Activated naive CD4-positive, alpha-beta T cell treated with anti-CD3 and anti-CD28 coated beads, Interleukin-2, amount 50 U/mL, for 16 hours (primary cell): ENCODE results near the gene MCTP2.

ENCODE experiments used
- DNase-seq: peaks from one replicate; pipeline ENCODE4 v3.0.0-alpha.2; 2020

Gene MCTP2

GRCh38 chr15:94354655-94355054 lies 123.3 kb downstream of the MCTP2 start:
- DNase-seq = no peak

GRCh38 chr15:94359716-94360115 lies 128.4 kb downstream of the MCTP2 start:
- DNase-seq = no peak

DNA sequence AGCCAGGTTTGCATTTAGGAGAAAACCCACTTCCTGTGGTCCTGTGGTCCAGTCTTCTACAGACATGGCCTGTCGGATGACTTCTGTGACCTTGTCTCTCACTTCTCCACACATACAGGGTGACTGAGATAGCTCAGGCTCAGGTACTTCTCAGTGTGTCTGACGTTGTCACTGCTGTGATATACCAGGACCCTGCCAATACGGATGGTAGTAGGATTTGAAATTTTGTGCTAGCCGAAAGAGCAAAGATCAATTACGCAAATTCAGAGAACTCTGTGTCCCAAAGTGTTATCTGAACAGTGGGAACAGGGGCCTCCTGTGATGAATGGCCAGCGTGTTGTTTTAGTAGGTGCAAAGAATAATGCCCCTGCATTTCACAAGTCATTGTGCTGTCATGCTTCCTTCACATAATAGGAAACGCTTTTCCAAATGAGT lies 128.9 kb downstream of the MCTP2 start:
- DNase-seq = no peak

GRCh38 chr15:94362385-94363092 lies 131.2 kb downstream of the MCTP2 start:
- no peak for DNase-seq

- DNase-seq = no peak
Measured at GRCh38 chr15:94363382-94363781, 132.0 kb downstream of the MCTP2 start.

GRCh38 chr15:94366781-94367180 lies 135.4 kb downstream of the MCTP2 start:
- DNase-seq = no peak

DNA sequence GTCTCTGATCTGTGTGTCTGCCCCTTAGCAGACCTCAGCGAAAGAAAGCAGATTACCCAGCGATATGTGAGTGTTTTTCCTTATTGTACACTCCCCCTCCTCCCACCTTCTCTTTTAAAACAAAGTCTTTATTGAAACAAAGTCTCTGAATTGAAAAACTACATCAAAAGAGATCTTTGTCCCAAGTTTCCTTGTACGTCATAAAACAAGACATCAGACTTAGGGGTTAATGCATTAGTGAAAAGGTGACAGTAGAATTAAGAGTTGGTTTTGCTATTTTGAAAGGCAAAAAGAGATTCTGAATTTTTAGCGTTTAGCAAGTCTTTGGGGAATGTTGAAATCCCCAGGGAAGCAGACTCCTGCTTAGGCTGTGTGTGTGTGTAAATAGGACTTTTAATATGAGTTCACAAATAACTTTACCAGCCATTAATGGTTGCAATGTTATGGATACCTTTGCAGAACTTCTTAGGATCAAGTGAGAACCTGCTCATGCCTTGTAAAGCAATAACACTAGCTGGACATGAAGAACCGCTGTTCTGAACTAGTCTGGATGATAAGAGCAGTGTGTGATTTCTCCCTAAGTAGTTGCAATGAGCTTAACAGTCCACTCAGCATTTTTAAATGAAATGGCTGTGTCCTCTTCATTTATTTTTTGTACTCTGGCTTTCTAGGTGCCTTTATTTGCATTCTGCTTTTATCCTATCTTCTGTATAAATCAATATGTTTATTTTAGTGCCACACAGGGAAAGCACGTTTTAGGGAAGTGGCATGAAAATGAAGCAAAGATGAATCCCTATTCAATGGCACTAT lies 136.6 kb downstream of the MCTP2 start:
- no peak for DNase-seq

- no peak for DNase-seq
Measured at GRCh38 chr15:94370206-94370935, 139.0 kb downstream of the MCTP2 start.

GRCh38 chr15:94370936-94371285 lies 139.6 kb downstream of the MCTP2 start:
- DNase-seq = no peak

DNA sequence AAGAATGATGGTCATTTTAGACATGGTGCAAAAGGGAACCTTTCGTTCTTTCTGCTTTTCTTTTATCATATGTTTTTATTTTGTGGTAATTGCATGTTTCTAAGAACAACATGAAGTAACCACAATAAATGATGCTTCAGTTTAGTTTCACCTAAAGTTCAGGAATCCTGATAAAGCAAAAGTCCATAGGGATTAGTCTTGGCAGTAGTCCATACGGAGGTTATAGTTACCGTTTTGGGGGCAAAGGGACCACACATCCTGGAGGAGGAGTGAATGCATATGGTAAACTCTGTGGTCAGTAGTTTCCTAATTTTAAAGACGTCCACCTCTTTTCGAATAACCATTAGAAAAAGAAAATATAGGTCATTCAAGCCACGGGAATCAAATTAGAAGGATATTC lies 141.5 kb downstream of the MCTP2 start:
- DNase-seq = no peak

GRCh38 chr15:94375997-94376396 lies 144.6 kb downstream of the MCTP2 start:
- no peak for DNase-seq

DNA sequence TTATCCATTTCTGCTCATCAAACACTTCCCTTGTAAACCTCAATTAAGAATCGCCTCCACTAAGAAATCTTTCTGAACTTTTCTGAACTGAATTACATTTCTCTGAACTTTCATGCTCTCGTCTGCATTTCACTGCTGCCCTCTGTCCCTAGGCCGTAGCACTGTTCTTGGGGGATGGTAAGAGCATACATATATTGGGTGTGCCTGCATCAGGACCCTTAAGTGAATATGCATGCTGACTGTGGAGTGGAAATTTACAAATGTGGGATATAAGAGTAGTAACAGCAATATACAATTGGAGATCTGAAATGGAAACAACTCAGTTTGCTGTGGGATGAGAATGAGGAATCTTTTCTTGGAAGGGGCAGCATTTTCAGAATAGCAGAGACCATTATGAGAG lies 148.6 kb downstream of the MCTP2 start:
- no peak for DNase-seq

GRCh38 chr15:94380798-94381197 lies 149.4 kb downstream of the MCTP2 start:
- DNase-seq = no peak

GRCh38 chr15:94381384-94381783 lies 150.0 kb downstream of the MCTP2 start:
- DNase-seq = no peak

DNA sequence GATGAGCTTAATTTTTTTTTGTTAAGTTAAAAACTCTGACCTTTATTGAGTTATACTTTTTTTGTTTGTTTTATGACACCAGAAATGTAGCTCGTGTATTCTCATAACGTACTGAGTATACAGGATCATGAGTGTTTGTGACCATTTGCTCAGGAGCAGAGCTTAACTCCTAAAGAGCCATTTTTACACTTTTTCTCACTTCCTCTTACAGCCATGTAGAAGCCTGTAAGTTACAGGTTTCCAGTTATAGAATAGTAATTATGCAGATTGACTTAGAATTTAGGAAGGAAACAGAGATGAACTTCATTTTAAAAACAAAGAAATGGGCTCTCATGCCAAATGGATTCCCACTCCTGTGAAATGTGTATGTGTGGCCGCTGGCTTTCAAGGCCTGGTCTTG lies 151.7 kb downstream of the MCTP2 start:
- DNase-seq = no peak

- DNase-seq = no peak
Measured at GRCh38 chr15:94383706-94384105, 152.3 kb downstream of the MCTP2 start.

DNA sequence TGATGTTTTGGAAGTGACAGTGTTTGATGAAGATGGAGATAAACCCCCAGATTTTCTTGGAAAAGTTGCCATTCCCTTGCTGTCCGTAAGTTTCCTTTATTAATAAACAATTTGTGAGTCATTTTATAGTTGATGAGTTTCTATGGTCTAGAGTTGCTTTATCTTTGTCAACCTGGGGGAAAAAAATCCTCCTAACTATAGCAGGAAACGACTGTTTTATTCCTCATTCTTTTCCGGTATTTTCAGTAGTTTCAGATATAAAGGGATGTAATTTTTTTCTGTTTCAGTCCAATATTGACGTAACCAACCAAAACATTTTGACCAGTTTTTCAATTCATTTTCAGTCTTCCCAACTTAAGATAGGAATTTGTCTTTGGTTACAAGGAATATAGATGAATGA lies 154.1 kb downstream of the MCTP2 start:
- DNase-seq = no peak

DNA sequence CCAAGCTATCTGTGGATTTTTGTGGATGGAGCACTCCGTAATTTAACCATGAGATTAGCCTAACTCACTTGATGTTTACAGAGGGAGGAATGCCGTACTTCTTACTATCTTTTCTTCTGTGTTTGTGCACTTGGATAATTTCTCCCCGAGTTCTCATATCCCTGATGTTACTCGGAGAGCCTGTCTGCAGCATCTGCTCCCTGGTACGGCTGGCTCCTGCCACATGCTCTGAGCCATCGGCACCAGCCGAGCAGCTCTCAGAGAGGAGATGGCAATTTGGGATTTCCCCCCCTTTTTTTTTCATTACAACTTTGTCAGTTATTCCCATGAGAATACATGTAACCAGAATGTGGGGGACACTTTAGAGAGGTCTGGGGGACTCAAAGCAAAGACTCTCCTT lies 155.0 kb downstream of the MCTP2 start:
- DNase-seq = no peak

DNA sequence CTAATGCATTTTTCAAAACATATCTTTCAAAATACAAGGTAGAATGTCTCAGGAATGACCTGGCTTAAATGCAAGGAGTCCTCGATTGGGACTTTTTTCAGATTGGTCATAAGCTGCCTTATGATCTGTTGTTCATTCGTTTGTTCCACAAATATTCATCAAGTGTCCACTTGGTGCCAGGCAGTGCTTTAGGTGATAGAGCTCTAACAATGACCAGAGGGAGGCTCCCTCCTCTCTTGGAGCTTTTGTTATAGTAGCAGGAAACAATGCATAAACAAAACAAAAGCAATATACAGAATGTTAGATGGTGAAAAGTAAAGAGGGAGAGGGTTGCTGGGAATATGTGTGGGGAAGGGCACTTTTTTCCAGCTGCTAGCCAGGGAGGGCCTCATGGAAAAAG lies 156.1 kb downstream of the MCTP2 start:
- DNase-seq = no peak

GRCh38 chr15:94387849-94388441 lies 156.6 kb downstream of the MCTP2 start:
- DNase-seq = no peak

GRCh38 chr15:94395640-94396039 lies 164.3 kb downstream of the MCTP2 start:
- DNase-seq = no peak

DNA sequence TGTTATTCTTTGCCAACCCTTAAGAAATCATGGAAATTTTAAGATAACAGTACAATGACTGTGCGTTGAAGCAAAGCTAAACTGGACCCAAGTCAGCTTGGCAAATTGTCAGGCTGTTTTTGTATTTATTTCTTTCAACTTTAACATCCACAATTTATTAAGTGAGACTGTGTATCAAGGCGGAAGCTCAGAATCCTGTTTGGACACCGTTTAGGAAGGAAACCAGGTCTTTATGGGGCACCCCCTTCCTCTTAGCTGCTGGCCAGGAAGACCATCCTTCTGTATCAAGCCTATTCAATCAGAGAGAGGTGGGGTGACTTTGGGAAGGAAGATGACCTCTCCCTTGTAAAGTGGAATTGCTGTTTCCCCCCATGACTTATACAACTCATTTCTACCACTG lies 166.0 kb downstream of the MCTP2 start:
- no peak for DNase-seq

DNA sequence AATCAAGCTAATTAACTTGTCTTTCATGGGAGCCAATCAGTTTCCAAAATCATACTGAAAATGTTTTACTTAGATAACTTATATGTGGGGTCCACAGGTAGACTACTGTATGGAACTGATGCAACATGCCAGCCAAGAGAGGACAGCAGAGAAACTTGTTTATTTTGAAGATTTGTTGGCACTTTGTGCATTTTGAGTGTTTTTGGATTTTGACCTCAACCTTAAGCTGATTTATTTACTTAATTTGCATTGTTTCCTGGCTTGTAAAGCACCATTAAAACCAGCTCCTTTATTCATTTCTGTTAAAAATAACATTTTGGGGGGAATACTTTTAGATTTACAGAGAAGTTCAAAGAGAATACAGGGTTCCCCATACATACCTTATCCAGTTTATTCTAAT lies 166.6 kb downstream of the MCTP2 start:
- DNase-seq = no peak
